Smooth muscle cell of bladder (primary cell): ENCODE measurements around the gene NOL8. TPM values are rescaled to one million over a fixed set of nuclear protein-coding genes. Genes with fewer than 3 reads are reported as not detected.

ENCODE experiments used
- total RNA-seq: library from RNA; depleted of rRNA; stranded (reverse); fragments of >200 nt; gene quantifications from 2 replicates; pipeline ENCODE4 v1.2.3, GENCODE V29; 2014

Gene NOL8
- total RNA-seq = 18.9 and 28.8 TPM in 2 replicates

GRCh38 chr9:92325269-92325990 is at the start of gene NOL8, which contains the start of gene CENPP:
NOL8 (minus strand) TSS chr9:92325350; CDS start chr9:92324161, 1,189 bp downstream.
CENPP (plus strand) TSS chr9:92325953.

GRCh38 chr9:92293452-92294296 is 31.5 kb downstream of the NOL8 start, which contains the start of gene IARS1:
IARS1 (minus strand) TSS chr9:92293697; CDS start chr9:92289419, 4,278 bp downstream.

Other genes starting within 250 kb of the NOL8 start
- gene SPTLC1, start 209.9 kb downstream of the NOL8 start, total RNA-seq = 92.0 and 105 TPM in 2 replicates
- gene IARS1, start 31.7 kb downstream of the NOL8 start, total RNA-seq = 445 and 751 TPM in 2 replicates
- gene CENPP, start 603 bp upstream of the NOL8 start, total RNA-seq = 1.8 and 2.4 TPM in 2 replicates
- 0.57 and 0.65 TPM in 2 replicates for gene OGN, start 79.2 kb upstream of the NOL8 start, total RNA-seq
- gene OMD, start 99.1 kb upstream of the NOL8 start, total RNA-seq = not detected in 2 replicates
- 1.1 and 2.0 TPM in 2 replicates for gene ASPN, start 157.2 kb upstream of the NOL8 start, total RNA-seq
- gene ECM2, start 210.6 kb upstream of the NOL8 start, total RNA-seq = 4.3 and 5.0 TPM in 2 replicates